WTC11 (cell line): ENCODE results near the gene NCBP2.

ENCODE experiments used
- TCF7 ChIP-seq: sonication (generic); formaldehyde crosslinking; IDR thresholded peaks from 2 replicates; pipeline ENCODE4 v1.8.0; 2022; ENCODE audit warnings: mild to moderate bottlenecking, low read depth, missing genetic modification reagents, moderate library complexity
- ZNF219 ChIP-seq: sonication (generic); formaldehyde crosslinking; IDR thresholded peaks from 2 replicates; pipeline ENCODE4 v1.8.0; 2023; ENCODE audit warnings: missing genetic modification reagents, mild to moderate bottlenecking, borderline replicate concordance

- TF ChIP-seq ZNF219 (CRISPR knock-in tag): no peak
- no peak for TF ChIP-seq TCF7
Measured at GRCh38 chr3:196918968-196919367, 23.4 kb downstream of the NCBP2 start.
